Spleen (tissue), 11 donors: ENCODE measurements around the gene PEF1. TPM values are rescaled to one million over a fixed set of nuclear protein-coding genes. Genes with fewer than 3 reads are reported as not detected.

Source experiments
- DNase-seq: peaks from one replicate; pipeline ENCODE4 v3.0.0-alpha.2; 2020
- H3K27ac ChIP-seq, 8 donors: fragments of 200-600 bp; sonication (generic) in 7 of 8; 1 replicate in 4 of 8; 2 replicates in 4 of 8; pipeline versions ENCODE4 v1.5.0 to v1.8.0; 2016 to 2021; ENCODE audit warnings: inconsistent platforms in 4 of 8, mild to moderate bottlenecking in 4 of 8, moderate library complexity in 1 of 8
- H3K27me3 ChIP-seq, 7 donors: fragments of 200-600 bp; sonication (generic) in 6 of 7; replicated peaks in 1 of 7; 1 replicate in 4 of 7; 2 replicates in 3 of 7; pipeline versions ENCODE4 v1.5.0 to v1.8.0; 2016 to 2021; ENCODE audit warnings: inconsistent platforms in 3 of 7, mild to moderate bottlenecking in 1 of 7
- H3K36me3 ChIP-seq, 6 donors: fragments of 200-600 bp; sonication (generic) in 5 of 6; 1 replicate in 4 of 6; 2 replicates in 2 of 6; pipeline versions ENCODE4 v1.5.0 to v1.8.0; 2016 to 2021; ENCODE audit warnings: inconsistent platforms in 2 of 6
- H3K4me1 ChIP-seq, 6 donors: fragments of 200-600 bp; sonication (generic) in 5 of 6; 1 replicate in 3 of 6; 2 replicates in 3 of 6; pipeline versions ENCODE4 v1.5.0 to v1.8.0; 2016 to 2021; ENCODE audit warnings: inconsistent platforms in 3 of 6
- H3K4me3 ChIP-seq, 8 donors: fragments of 200-600 bp; sonication (generic) in 7 of 8; 1 replicate in 4 of 8; 2 replicates in 4 of 8; pipeline versions ENCODE4 v1.5.0 to v1.8.0; 2016 to 2021; ENCODE audit warnings: inconsistent platforms in 4 of 8, mild to moderate bottlenecking in 4 of 8, moderate library complexity in 2 of 8
- H3K9me3 ChIP-seq, 8 donors: fragments of 200-600 bp; sonication (generic) in 7 of 8; 1 replicate in 4 of 8; 2 replicates in 4 of 8; pipeline versions ENCODE4 v1.5.0 to v1.8.0; 2016 to 2021; ENCODE audit warnings: inconsistent platforms in 4 of 8
- POLR2A ChIP-seq, 3 donors: fragments of 450-650 bp; IDR thresholded peaks; one replicate each; pipeline ENCODE4 v1.5.1; 2017; ENCODE audit warnings: antibody characterized with exemption in 3 of 3, mild to moderate bottlenecking in 1 of 3
- POLR2AphosphoS5 ChIP-seq, 3 donors: sonication (generic); formaldehyde crosslinking; IDR thresholded peaks; one replicate each; pipeline ENCODE4 v1.5.1; 2017; ENCODE audit warnings: antibody characterized with exemption in 3 of 3
- WGBS, 5 donors: extraction: QIAGEN DNeasy Blood & Tissue Kit in 3 of 5; methylation state at CpG; one replicate each; pipeline versions ENCODE4 v1.1.5 to v1.1.7; 2013 to 2018; 5-methylcytosine and 5-hydroxymethylcytosine counted together
- intact Hi-C: fragments of 100-400 bp; cut with DNase I; formaldehyde crosslinking; loops from one replicate; pipeline ENCODE4 v1.15.0; 2023; ENCODE audit warnings: low total_unique reads
- polyA plus RNA-seq, 3 donors: library from polyadenylated mRNA; stranded (reverse); fragments of 200-250 nt; gene quantifications; one replicate each; pipeline ENCODE4 v1.2.1, GENCODE V29; 2013
- total RNA-seq, 7 donors: library from RNA; depleted of rRNA in 3 of 7; stranded (reverse); fragments of >200 nt in 3 of 7; fragmentation: NEBNext Ultra II Directional in 4 of 7; extraction: Animal tissue kit (Norgen Biotek cat#: 25700) in 4 of 7; gene quantifications; one replicate each; pipeline versions ENCODE4 v1.1.0 to v1.2.1, GENCODE V29; 2016 to 2021
- TF ChIP-seq, protein P1 (sequence below), 11 experiments: fragments of 200-600 bp in 7 of 11; fragments of 450-650 bp in 4 of 11; sonication (generic) in 4 of 11; IDR thresholded peaks in 8 of 11; conservative IDR thresholded peaks in 3 of 11; 1 replicate in 7 of 11; 2 replicates in 4 of 11; pipeline versions ENCODE4 v1.4.0 to v1.8.0; 2016 to 2021; ENCODE audit warnings: antibody characterized with exemption in 11 of 11, inconsistent platforms in 4 of 11, mild to moderate bottlenecking in 1 of 11
- donor health status: healthy with polysubstance abuse.
- donor health status: DM: no; HTN: no; CAD: no; lungs with moderate emphysema.
- donor health status: DM: no; HTN: no; CAD: no.
- donor health status: Bipolar disorder and iron deficiency.
- donor health status: healthy.
- donor health status: DM: no; HTN: no; CAD: no.
- donor health status: DM: yes; HTN: yes; CAD: no.

The PEF1 gene
- total and polyA plus RNA-seq, 10 donors = 46.5 to 73.4 (median 55.7) TPM

DNA sequence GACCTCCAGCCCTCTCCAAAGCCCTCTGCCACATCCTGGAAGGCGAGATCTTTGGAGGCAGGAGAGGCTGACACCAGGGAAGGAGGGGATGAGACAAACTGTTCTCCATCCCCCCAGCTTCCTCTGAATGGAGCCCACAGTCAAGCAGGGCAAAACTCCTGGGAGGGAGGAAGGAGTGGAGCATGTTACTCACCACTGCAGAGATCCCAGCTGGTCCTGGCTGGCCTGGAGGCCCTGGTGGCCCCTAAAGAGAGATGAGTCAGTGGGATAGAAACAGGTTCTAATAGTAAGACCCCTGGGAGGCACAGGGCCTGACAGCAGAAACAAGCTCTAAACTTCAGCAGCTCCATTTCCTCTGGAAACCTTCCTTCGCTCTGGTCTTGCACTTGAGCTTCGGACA, 14.0 kb upstream of the PEF1 start:
- intact Hi-C loops = no loop called here
- H3K4me1 ChIP-seq = peaks cover 0 to 37% (median 0%) of the 10 kb centered on the region in 6 donors
- no peaks in the 10 kb centered on the region for H3K36me3 ChIP-seq

DNA sequence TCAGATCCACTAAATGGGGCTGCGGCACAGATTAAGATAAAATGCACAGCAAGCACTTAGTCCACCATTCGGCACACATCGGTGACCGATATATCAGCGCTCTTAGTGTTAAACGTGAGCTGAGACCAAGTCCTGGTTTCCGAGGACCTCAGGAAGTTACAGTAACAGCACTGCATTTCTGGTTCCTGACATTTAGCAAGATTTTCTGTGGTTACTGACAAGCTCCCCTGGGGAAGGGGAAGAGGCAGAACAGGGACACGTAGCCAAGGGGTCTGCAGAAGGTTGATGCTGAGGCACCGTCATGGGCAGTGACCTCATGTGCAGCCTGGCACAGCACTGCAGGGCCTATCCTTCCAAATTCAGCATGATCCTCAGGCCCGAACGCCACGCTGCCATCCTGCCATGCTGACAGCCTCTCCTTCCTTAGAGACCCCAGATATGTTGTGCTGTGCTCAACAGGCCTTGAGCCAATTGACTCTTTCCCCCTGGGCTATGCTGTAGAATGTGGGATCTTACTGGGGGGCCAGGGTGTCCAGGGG, 13.4 kb upstream of the PEF1 start:
- 57 to 84% (median 71%) methylated on average over 12 of the region's 12 CpGs for WGBS, 5 donors
- peaks cover 0 to 2% (median 0%) of the 10 kb centered on the region in 7 donors for H3K27me3 ChIP-seq
- intact Hi-C loops = no loop called here
- H3K4me1 ChIP-seq = peaks cover 0 to 35% (median 0%) of the 10 kb centered on the region in 6 donors
- H3K36me3 ChIP-seq = no peaks in the 10 kb centered on the region
- peak overlapping the region in 4 of 8 donors; percentile 11 to 64 (median 62) for H3K27ac ChIP-seq
- H3K4me3 ChIP-seq = no peak overlapping the region
- peak; percentile 47 for DNase-seq
- TF ChIP-seq POLR2AphosphoS5 (IDR thresholded peaks at IDR 0.05) = no peak
- no peak for TF ChIP-seq POLR2A (IDR thresholded peaks at IDR 0.05)
- TF ChIP-seq, protein P1, sequence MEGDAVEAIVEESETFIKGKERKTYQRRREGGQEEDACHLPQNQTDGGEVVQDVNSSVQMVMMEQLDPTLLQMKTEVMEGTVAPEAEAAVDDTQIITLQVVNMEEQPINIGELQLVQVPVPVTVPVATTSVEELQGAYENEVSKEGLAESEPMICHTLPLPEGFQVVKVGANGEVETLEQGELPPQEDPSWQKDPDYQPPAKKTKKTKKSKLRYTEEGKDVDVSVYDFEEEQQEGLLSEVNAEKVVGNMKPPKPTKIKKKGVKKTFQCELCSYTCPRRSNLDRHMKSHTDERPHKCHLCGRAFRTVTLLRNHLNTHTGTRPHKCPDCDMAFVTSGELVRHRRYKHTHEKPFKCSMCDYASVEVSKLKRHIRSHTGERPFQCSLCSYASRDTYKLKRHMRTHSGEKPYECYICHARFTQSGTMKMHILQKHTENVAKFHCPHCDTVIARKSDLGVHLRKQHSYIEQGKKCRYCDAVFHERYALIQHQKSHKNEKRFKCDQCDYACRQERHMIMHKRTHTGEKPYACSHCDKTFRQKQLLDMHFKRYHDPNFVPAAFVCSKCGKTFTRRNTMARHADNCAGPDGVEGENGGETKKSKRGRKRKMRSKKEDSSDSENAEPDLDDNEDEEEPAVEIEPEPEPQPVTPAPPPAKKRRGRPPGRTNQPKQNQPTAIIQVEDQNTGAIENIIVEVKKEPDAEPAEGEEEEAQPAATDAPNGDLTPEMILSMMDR (IDR thresholded peaks at IDR 0.05 in 8 of 11, conservative IDR thresholded peaks at IDR 0.05 in 3 of 11) = no peak
- H3K9me3 ChIP-seq = no peaks in the 10 kb centered on the region

More for the DNA sequence above, 14.0 kb upstream of the PEF1 start:
- WGBS, 5 donors = 56 to 90% (median 80%) methylated on average over 3 of the region's 3 CpGs
- TF ChIP-seq POLR2A (IDR thresholded peaks at IDR 0.05) (no peak), POLR2AphosphoS5 (IDR thresholded peaks at IDR 0.05) (no peak)
- TF ChIP-seq, protein P1 (IDR thresholded peaks at IDR 0.05 in 8 of 11, conservative IDR thresholded peaks at IDR 0.05 in 3 of 11) = no peak
- Histone ChIP-seq H3K9me3 (no peaks in the 10 kb centered on the region), H3K27me3 (peaks cover 0 to 8% (median 0%) of the 10 kb centered on the region in 7 donors), H3K27ac (peak overlapping the region in 3 of 8 donors; percentile 61 to 64 (median 62)), H3K4me3 (no peak overlapping the region)
- peak; percentile 37 for DNase-seq

DNA sequence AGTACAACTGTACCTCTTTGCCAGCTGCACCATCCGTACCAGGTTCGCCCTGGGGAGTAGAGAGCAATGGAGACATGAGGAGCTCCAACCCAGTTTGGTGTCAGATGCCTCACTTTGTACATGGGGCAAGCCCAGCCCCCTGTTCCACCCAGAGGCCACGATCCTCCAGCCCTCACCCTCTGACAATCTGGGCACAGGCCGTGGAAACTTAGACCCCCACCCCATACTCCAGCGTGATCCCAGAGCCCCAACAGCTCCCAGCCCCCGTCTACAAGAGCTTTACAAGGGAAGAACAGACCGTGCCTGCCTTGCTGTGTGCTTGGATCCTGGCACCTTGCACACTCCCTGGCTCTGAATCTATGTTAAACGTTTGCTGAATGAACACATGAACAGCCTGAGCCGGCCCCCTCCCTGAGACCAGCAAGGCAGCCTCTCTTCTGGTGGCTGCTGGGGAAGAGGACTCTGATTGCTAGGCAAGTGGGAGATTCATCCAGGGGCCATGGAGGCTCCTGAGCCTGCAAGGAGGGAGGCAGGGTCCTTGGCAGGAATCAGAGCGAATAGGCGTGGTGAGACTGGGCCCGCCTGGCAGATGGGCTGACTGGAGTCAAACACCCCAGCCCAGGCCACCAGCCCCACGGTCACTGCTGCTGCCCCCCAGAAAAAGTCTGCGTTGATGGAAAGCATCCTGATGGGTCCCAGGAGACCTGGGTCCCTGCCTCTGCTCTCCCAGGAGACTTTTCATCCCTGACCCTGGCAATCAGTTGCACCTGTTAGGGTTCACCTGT, 12.5 kb upstream of the PEF1 start:
- intact Hi-C loops = no loop called here
- Histone ChIP-seq H3K9me3 (no peaks in the 10 kb centered on the region), H3K4me3 (no peak overlapping the region), H3K27me3 (no peaks in the 10 kb centered on the region), H3K27ac (peak overlapping the region in 4 of 8 donors; percentile 11 to 64 (median 62)), H3K4me1 (peaks cover 0 to 35% (median 0%) of the 10 kb centered on the region in 6 donors), H3K36me3 (no peaks in the 10 kb centered on the region)
- peak; percentile 53 for DNase-seq
- WGBS, 5 donors = 66 to 90% (median 83%) methylated on average over 8 to 14 of the region's 14 CpGs
- TF ChIP-seq POLR2A (IDR thresholded peaks at IDR 0.05) = no peak
- no peak for TF ChIP-seq POLR2AphosphoS5 (IDR thresholded peaks at IDR 0.05)
- TF ChIP-seq, protein P1 (IDR thresholded peaks at IDR 0.05 in 8 of 11, conservative IDR thresholded peaks at IDR 0.05 in 3 of 11) = no peak

DNA sequence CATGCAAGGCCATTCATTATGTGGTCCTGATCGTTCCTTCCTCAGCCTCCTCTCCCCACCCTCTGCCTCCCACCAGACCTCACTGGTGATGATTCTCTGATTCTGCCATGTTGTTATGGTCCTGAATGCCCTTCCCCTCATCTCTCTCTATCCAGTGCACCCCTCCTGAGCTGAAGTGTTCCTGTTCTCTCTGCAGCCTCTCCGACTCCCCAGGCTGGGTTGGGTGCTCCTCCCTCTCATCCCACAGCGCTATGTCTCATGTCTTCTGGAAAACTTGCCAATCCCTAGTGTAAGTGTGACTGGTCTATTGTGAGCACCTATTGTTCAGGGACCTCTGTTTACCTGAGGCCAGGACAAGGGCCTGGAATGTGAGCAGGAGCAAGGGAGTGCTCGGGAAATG, 11.1 kb upstream of the PEF1 start:
- DNase-seq = no peak
- Histone ChIP-seq H3K4me1 (peaks cover 0 to 35% (median 1%) of the 10 kb centered on the region in 6 donors), H3K4me3 (no peak overlapping the region), H3K9me3 (no peaks in the 10 kb centered on the region), H3K27me3 (no peaks in the 10 kb centered on the region), H3K27ac (no peak overlapping the region), H3K36me3 (no peaks in the 10 kb centered on the region)
- TF ChIP-seq POLR2AphosphoS5 (IDR thresholded peaks at IDR 0.05) = no peak
- TF ChIP-seq, protein P1 (IDR thresholded peaks at IDR 0.05 in 8 of 11, conservative IDR thresholded peaks at IDR 0.05 in 3 of 11) = no peak
- TF ChIP-seq POLR2A (IDR thresholded peaks at IDR 0.05) = no peak
- WGBS, 5 donors = 81 to 85% (median 83%) methylated on average over 4 of the region's 4 CpGs
- intact Hi-C loops = no loop called here
